ENCODE data around the gene DPP4. TPM values are rescaled to one million over a fixed set of nuclear protein-coding genes. Genes with fewer than 3 reads are reported as not detected.

The DPP4 gene
- total RNA-seq (2014; rRNA removed; shearing (Covaris generic)) (2.8 and 4.1 TPM in 2 replicates), polyA plus RNA-seq (2016; fragmentation: Nextera tagmentation; extraction: Ambion mirVana) (1.0 and 1.5 TPM in 2 replicates)
- long read RNA-seq = 0 reads

DNA sequence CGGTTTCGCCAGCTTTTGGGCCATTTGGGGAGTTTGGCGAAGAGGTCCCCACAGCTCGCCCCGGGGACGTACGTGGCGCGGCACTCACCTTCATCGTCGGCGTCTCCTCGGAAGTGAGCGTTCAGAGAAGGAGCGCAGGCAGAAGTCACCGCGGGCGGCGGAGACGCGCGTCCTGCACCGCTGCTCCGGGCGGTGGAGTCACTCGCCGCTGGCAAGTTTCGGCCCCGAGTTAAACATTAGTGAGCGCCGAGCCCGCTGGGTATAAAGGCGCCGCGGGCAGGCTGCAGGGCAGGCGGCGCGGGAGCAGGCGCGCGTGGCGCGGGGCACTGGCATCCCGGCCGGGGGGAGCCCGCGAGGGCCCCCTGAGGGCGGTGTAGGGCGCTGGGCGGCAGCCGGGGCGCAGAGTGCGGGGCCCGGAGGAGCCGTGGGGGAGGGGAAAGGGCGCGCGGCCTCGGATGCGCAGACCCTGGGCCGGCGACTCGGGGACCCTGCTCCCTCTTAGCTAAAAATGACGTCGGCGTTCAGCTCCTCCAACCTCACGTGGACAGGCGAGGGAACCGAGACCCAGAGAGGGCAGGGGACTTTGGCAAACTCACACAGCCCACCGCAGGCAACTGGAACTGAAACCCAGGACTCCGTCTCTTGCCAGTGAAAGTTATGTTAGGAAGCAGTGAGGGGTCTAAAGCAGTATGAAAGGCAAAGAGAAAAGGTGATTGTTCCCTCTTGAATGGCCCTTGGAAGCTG, at the start of gene DPP4:
Gene DPP4 (minus strand): TSS at position 328 of the 744 bp plus-strand sequence. CDS start 234 bp downstream, at position 94.
- H3K27ac ChIP-seq (ENCODE audit: low read depth) = no peak within 1 kb of the TSS
- Mint-ChIP-seq H3K4me1 (peaks cover 37% of the 10 kb centered on the region), H3K27ac (no peak within 1 kb of the TSS), H3K4me3 (peak within 1 kb of the TSS; percentile 77), H3K36me3 (ENCODE audit: low read depth) (peaks cover 12% of the 10 kb centered on the region; the same call in 2 of the 3 replicates), H3K9me3 (peaks cover 17% of the 10 kb centered on the region), H3K27me3 (ENCODE audit: insufficient read depth, low read depth, poor library complexity) (peaks cover 19% of the 10 kb centered on the region)
- ATAC-seq (peak; percentile 78), DNase-seq (ENCODE audit: low spot score) (peak; percentile 81)
- peaks cover under 1% of the 10 kb centered on the region; the same call in 1 of the 2 replicates for H3K36me3 ChIP-seq (ENCODE audit: insufficient read depth)
- H3K79me2 ChIP-seq (replicated peaks; ENCODE audit: insufficient read depth) = no peaks in the 10 kb centered on the region
- H3K4me3 ChIP-seq = peak within 1 kb of the TSS; percentile 81
- H3F3A ChIP-seq (replicated peaks; ENCODE audit: low read depth) = no peaks in the 10 kb centered on the region
- H3K27me3 ChIP-seq (ENCODE audit: insufficient read depth) = peaks cover 41% of the 10 kb centered on the region
- H3K4me2 ChIP-seq = peak within 1 kb of the TSS; percentile 97
- H3K4me1 ChIP-seq (ENCODE audit: insufficient read depth) = peaks cover 39% of the 10 kb centered on the region
- H4K20me1 ChIP-seq (replicated peaks; ENCODE audit: insufficient read depth) = no peaks in the 10 kb centered on the region
- peak within 1 kb of the TSS; percentile 100 for H2AFZ ChIP-seq
- 0 out of 2 replicates have a peak, but pooled peaks cover 2% of the 10 kb centered on the region for H3K9me2 ChIP-seq (ENCODE audit: insufficient read depth)
- TF ChIP-seq CREB1 (CRISPR knock-in tag; IDR thresholded peaks at IDR 0.05; ENCODE audit: low read depth) (peak; percentile 53), ZNF331 (CRISPR knock-in tag; IDR thresholded peaks at IDR 0.05; ENCODE audit: low read depth) (no peak)

DNA sequence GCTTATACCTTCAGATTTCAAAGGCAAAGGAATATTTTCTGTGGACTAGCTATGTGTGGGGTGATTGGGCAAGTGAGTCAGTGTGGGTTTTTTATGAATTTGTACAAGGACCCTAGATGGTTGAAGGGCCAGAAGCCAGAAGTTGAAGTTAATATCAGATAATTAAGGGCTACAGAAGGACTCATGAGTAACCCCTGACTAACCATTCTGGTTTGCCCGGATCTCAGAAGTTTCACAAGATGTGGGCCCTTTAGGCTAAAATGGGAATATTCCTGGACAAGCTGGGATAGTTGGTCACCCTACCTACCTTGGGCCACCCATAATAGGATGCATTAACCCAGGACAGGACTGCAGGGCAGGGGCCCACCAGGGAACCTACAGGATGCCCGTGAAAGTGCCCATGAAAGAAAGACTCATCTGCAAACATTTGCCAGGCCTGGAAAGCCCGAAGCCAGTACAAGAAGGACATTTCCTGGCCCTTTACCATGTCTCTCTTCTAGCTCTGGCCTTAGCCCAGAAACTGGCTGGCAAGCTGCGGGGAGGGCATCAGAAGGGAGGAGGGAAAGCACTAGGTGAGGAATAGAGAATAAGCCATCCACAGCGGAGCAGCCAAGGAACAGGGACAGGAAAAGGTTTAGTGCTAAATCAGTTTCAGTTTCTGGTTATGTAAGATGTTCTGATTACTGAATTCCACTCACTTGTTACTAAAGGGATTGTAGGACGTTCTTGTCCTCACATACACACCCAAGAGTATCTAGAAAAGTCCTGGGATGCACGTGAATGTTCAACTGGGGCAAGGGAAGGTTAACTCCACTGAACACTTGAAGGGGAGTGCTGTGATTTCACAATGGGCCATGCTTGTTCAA, 44.4 kb upstream of the DPP4 start:
- Mint-ChIP-seq H3K4me3 (no peak overlapping the region), H3K36me3 (ENCODE audit: low read depth) (peaks cover 8% of the 10 kb centered on the region)
- TF ChIP-seq EZH2phosphoT487 (IDR thresholded peaks at IDR 0.05; ENCODE audit: unreplicated experiment) = no peak
- TF ChIP-seq JUNB (IDR thresholded peaks at IDR 0.05; ENCODE audit: unreplicated experiment) = no peak
- TF ChIP-seq ZNF331 (CRISPR knock-in tag; IDR thresholded peaks at IDR 0.05; ENCODE audit: low read depth) = no peak
- no peak for TF ChIP-seq CREB1 (CRISPR knock-in tag; IDR thresholded peaks at IDR 0.05; ENCODE audit: low read depth)
- no peak for TF ChIP-seq ZNF114 (CRISPR knock-in tag; IDR thresholded peaks at IDR 0.05)
- TF ChIP-seq POLR2AphosphoS5 (IDR thresholded peaks at IDR 0.05; ENCODE audit: low read depth) = no peak
- TF ChIP-seq, protein P1, sequence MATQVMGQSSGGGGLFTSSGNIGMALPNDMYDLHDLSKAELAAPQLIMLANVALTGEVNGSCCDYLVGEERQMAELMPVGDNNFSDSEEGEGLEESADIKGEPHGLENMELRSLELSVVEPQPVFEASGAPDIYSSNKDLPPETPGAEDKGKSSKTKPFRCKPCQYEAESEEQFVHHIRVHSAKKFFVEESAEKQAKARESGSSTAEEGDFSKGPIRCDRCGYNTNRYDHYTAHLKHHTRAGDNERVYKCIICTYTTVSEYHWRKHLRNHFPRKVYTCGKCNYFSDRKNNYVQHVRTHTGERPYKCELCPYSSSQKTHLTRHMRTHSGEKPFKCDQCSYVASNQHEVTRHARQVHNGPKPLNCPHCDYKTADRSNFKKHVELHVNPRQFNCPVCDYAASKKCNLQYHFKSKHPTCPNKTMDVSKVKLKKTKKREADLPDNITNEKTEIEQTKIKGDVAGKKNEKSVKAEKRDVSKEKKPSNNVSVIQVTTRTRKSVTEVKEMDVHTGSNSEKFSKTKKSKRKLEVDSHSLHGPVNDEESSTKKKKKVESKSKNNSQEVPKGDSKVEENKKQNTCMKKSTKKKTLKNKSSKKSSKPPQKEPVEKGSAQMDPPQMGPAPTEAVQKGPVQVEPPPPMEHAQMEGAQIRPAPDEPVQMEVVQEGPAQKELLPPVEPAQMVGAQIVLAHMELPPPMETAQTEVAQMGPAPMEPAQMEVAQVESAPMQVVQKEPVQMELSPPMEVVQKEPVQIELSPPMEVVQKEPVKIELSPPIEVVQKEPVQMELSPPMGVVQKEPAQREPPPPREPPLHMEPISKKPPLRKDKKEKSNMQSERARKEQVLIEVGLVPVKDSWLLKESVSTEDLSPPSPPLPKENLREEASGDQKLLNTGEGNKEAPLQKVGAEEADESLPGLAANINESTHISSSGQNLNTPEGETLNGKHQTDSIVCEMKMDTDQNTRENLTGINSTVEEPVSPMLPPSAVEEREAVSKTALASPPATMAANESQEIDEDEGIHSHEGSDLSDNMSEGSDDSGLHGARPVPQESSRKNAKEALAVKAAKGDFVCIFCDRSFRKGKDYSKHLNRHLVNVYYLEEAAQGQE (IDR thresholded peaks at IDR 0.05; ENCODE audit: unreplicated experiment) = no peak
- TF ChIP-seq, protein P2, sequence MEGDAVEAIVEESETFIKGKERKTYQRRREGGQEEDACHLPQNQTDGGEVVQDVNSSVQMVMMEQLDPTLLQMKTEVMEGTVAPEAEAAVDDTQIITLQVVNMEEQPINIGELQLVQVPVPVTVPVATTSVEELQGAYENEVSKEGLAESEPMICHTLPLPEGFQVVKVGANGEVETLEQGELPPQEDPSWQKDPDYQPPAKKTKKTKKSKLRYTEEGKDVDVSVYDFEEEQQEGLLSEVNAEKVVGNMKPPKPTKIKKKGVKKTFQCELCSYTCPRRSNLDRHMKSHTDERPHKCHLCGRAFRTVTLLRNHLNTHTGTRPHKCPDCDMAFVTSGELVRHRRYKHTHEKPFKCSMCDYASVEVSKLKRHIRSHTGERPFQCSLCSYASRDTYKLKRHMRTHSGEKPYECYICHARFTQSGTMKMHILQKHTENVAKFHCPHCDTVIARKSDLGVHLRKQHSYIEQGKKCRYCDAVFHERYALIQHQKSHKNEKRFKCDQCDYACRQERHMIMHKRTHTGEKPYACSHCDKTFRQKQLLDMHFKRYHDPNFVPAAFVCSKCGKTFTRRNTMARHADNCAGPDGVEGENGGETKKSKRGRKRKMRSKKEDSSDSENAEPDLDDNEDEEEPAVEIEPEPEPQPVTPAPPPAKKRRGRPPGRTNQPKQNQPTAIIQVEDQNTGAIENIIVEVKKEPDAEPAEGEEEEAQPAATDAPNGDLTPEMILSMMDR (conservative IDR thresholded peaks at IDR 0.05; ENCODE audit: low read depth in 2 of 2) = no peak
- no peak for TF ChIP-seq STAT1 (IDR thresholded peaks at IDR 0.05; ENCODE audit: unreplicated experiment)
- TF ChIP-seq, protein P3, sequence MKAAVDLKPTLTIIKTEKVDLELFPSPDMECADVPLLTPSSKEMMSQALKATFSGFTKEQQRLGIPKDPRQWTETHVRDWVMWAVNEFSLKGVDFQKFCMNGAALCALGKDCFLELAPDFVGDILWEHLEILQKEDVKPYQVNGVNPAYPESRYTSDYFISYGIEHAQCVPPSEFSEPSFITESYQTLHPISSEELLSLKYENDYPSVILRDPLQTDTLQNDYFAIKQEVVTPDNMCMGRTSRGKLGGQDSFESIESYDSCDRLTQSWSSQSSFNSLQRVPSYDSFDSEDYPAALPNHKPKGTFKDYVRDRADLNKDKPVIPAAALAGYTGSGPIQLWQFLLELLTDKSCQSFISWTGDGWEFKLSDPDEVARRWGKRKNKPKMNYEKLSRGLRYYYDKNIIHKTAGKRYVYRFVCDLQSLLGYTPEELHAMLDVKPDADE (IDR thresholded peaks at IDR 0.05) = no peak
- TF ChIP-seq NANOG (IDR thresholded peaks at IDR 0.05; ENCODE audit: borderline replicate concordance) = no peak
- no peak for TF ChIP-seq EZH2 (IDR thresholded peaks at IDR 0.05; ENCODE audit: low read depth, unreplicated experiment)

More for the DNA sequence above, 44.4 kb upstream of the DPP4 start:
- no peak overlapping the region for H3K27ac ChIP-seq (ENCODE audit: low read depth)
- Mint-ChIP-seq H3K4me1 (peaks cover 6% of the 10 kb centered on the region; the same call in 2 of the 3 replicates), H3K27ac (no peak overlapping the region), H3K27me3 (ENCODE audit: insufficient read depth, low read depth, poor library complexity) (no peaks in the 10 kb centered on the region), H3K9me3 (peaks cover 8% of the 10 kb centered on the region)
- ATAC-seq (no peak), DNase-seq (ENCODE audit: low spot score) (no peak)
- H2AFZ ChIP-seq = no peak overlapping the region; the same call in 1 of the 2 replicates
- H3K4me2 ChIP-seq = no peak overlapping the region
- no peaks in the 10 kb centered on the region for H3K27me3 ChIP-seq (ENCODE audit: insufficient read depth)
- no peaks in the 10 kb centered on the region for H3F3A ChIP-seq (replicated peaks; ENCODE audit: low read depth)
- no peaks in the 10 kb centered on the region; the same call in 1 of the 2 replicates for H3K36me3 ChIP-seq (ENCODE audit: insufficient read depth)
- no peak overlapping the region for H3K4me3 ChIP-seq
- H4K20me1 ChIP-seq (replicated peaks; ENCODE audit: insufficient read depth) = no peaks in the 10 kb centered on the region
- H3K9me2 ChIP-seq (ENCODE audit: insufficient read depth) = no peaks in the 10 kb centered on the region
- H3K4me1 ChIP-seq (ENCODE audit: insufficient read depth) = 0 out of 2 replicates have a peak, but pooled peaks cover 3% of the 10 kb centered on the region
- no peaks in the 10 kb centered on the region for H3K79me2 ChIP-seq (replicated peaks; ENCODE audit: insufficient read depth)

Measured in GM23338 (cell line).